Measurements from ENCODE around the gene PPP2R1B. TPM values are rescaled to one million over a fixed set of nuclear protein-coding genes. Genes with fewer than 3 reads are reported as not detected.

PPP2R1B gene
- total and polyA plus RNA-seq, 4 donors = 33.2 to 316 (median 52.5) TPM

DNA sequence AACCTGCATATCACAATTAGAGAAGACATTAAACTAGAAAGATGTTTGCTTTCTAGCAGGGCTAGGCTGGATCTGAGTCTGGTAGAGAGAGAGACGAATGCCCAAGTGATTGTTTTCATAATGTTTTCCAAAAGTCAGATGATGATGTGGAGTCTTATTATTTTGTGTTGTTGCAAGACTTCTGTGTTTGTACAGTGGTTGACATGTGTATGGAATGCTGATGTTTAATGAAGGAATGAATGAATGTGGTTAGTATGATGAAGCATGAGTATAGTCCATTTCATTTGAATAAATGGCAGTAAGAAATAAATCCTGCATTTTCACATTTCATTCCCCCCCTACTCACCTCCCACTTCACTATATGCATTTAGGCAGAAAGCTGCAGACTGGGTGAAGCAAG is 69.6 kb downstream of the PPP2R1B start:
- H3K27ac ChIP-seq (ENCODE audit: low read depth in 1 of 2, low read length in 2 of 2) = no peak overlapping the region
- H3K9me3 ChIP-seq (ENCODE audit: control insufficient read depth in 4 of 4, low read length in 3 of 4) = no peaks in the 10 kb centered on the region
- H3K4me3 ChIP-seq (ENCODE audit: low read depth in 1 of 3, low read length in 3 of 3) = no peak overlapping the region
- WGBS = 83% methylated on average over 1 of the region's 1 CpG
- H3K36me3 ChIP-seq (ENCODE audit: control insufficient read depth in 4 of 4, insufficient read depth in 3 of 4, low read depth in 1 of 4, low read length in 3 of 4) = peaks cover 0 to 24% (median 15%) of the 10 kb centered on the region in 4 donors
- no peak for DNase-seq (ENCODE audit: low spot score)
- no peak overlapping the region for H3K9ac ChIP-seq (ENCODE audit: low read depth in 1 of 2, low read length in 2 of 2)
- no peaks in the 10 kb centered on the region for H3K27me3 ChIP-seq (ENCODE audit: control insufficient read depth in 4 of 4, insufficient read depth in 4 of 4, low read length in 3 of 4)
- TF ChIP-seq REST (IDR thresholded peaks at IDR 0.05) = no peak
- TF ChIP-seq FOXA2 (IDR thresholded peaks at IDR 0.05) = no peak
- TF ChIP-seq JUND (IDR thresholded peaks at IDR 0.05) = no peak
- TF ChIP-seq GABPA (IDR thresholded peaks at IDR 0.05 in 1 of 2, conservative IDR thresholded peaks at IDR 0.05 in 1 of 2) = no peak
- TF ChIP-seq, protein P1, sequence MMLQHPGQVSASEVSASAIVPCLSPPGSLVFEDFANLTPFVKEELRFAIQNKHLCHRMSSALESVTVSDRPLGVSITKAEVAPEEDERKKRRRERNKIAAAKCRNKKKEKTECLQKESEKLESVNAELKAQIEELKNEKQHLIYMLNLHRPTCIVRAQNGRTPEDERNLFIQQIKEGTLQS (IDR thresholded peaks at IDR 0.05) = no peak
- TF ChIP-seq YY1 (IDR thresholded peaks at IDR 0.05) = no peak
- TF ChIP-seq HNF4G (IDR thresholded peaks at IDR 0.05) = no peak
- no peaks in the 10 kb centered on the region for H3K4me1 ChIP-seq (ENCODE audit: control insufficient read depth in 4 of 4, insufficient read depth in 4 of 4, low read length in 3 of 4)

GRCh38 chr11:111694851-111695250 is 71.3 kb downstream of the PPP2R1B start:
- no peak overlapping the region for H3K4me3 ChIP-seq (ENCODE audit: low read depth in 1 of 3, low read length in 3 of 3)
- no peaks in the 10 kb centered on the region for H3K9me3 ChIP-seq (ENCODE audit: control insufficient read depth in 4 of 4, low read length in 3 of 4)
- H3K36me3 ChIP-seq (ENCODE audit: control insufficient read depth in 4 of 4, insufficient read depth in 3 of 4, low read depth in 1 of 4, low read length in 3 of 4) = peaks cover 3 to 24% (median 15%) of the 10 kb centered on the region in 4 donors
- H3K27me3 ChIP-seq (ENCODE audit: control insufficient read depth in 4 of 4, insufficient read depth in 4 of 4, low read length in 3 of 4) = no peaks in the 10 kb centered on the region
- 50% methylated on average over 4 of the region's 4 CpGs for WGBS
- no peak overlapping the region for H3K27ac ChIP-seq (ENCODE audit: low read depth in 1 of 2, low read length in 2 of 2)
- TF ChIP-seq NR2F2 (IDR thresholded peaks at IDR 0.05) (peak; percentile 58), HNF4G (IDR thresholded peaks at IDR 0.05) (no peak)
- no peak overlapping the region for H3K9ac ChIP-seq (ENCODE audit: low read depth in 1 of 2, low read length in 2 of 2)
- DNase-seq (ENCODE audit: low spot score) = no peak
- H3K4me1 ChIP-seq (ENCODE audit: control insufficient read depth in 4 of 4, insufficient read depth in 4 of 4, low read length in 3 of 4) = no peaks in the 10 kb centered on the region

- Histone ChIP-seq H3K36me3 (ENCODE audit: control insufficient read depth in 4 of 4, insufficient read depth in 3 of 4, low read depth in 1 of 4, low read length in 3 of 4) (peaks cover 3 to 31% (median 23%) of the 10 kb centered on the region in 4 donors), H3K27ac (ENCODE audit: low read depth in 1 of 2, low read length in 2 of 2) (no peak overlapping the region), H3K27me3 (ENCODE audit: control insufficient read depth in 4 of 4, insufficient read depth in 4 of 4, low read length in 3 of 4) (no peaks in the 10 kb centered on the region), H3K4me3 (ENCODE audit: low read depth in 1 of 3, low read length in 3 of 3) (no peak overlapping the region), H3K9me3 (ENCODE audit: control insufficient read depth in 4 of 4, low read length in 3 of 4) (no peaks in the 10 kb centered on the region), H3K9ac (ENCODE audit: low read depth in 1 of 2, low read length in 2 of 2) (no peak overlapping the region), H3K4me1 (ENCODE audit: control insufficient read depth in 4 of 4, insufficient read depth in 4 of 4, low read length in 3 of 4) (no peaks in the 10 kb centered on the region)
- no peak for DNase-seq (ENCODE audit: low spot score)
- 92% methylated on average over 6 of the region's 6 CpGs for WGBS
- TF ChIP-seq GABPA (IDR thresholded peaks at IDR 0.05 in 1 of 2, conservative IDR thresholded peaks at IDR 0.05 in 1 of 2) (no peak), EGR1 (IDR thresholded peaks at IDR 0.05; ENCODE audit: low read depth in 2 of 2) (no peak), RAD21 (IDR thresholded peaks at IDR 0.05) (no peak), RXRA (IDR thresholded peaks at IDR 0.05) (no peak), FOXA2 (IDR thresholded peaks at IDR 0.05) (no peak), TAF1 (conservative IDR thresholded peaks at IDR 0.05) (no peak), REST (IDR thresholded peaks at IDR 0.05) (no peak), SP1 (IDR thresholded peaks at IDR 0.05) (no peak), YY1 (IDR thresholded peaks at IDR 0.05) (no peak), ZBTB33 (IDR thresholded peaks at IDR 0.05) (no peak), HNF4A (conservative IDR thresholded peaks at IDR 0.05) (no peak)
- TF ChIP-seq, protein P2, sequence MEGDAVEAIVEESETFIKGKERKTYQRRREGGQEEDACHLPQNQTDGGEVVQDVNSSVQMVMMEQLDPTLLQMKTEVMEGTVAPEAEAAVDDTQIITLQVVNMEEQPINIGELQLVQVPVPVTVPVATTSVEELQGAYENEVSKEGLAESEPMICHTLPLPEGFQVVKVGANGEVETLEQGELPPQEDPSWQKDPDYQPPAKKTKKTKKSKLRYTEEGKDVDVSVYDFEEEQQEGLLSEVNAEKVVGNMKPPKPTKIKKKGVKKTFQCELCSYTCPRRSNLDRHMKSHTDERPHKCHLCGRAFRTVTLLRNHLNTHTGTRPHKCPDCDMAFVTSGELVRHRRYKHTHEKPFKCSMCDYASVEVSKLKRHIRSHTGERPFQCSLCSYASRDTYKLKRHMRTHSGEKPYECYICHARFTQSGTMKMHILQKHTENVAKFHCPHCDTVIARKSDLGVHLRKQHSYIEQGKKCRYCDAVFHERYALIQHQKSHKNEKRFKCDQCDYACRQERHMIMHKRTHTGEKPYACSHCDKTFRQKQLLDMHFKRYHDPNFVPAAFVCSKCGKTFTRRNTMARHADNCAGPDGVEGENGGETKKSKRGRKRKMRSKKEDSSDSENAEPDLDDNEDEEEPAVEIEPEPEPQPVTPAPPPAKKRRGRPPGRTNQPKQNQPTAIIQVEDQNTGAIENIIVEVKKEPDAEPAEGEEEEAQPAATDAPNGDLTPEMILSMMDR (IDR thresholded peaks at IDR 0.05; ENCODE audit: low read depth, low read length, missing input control) = no peak
Observed at GRCh38 chr11:111693224-111693937, 72.8 kb downstream of the PPP2R1B start.

All from liver (tissue), 9 donors.